IMR-90 (cell line): ENCODE measurements around the gene DPF1. TPM values are rescaled to one million over a fixed set of nuclear protein-coding genes. Genes with fewer than 3 reads are reported as not detected.

Source experiments
- ATAC-seq: fragments of 200-7000 bp; cut with Tn5 transposase; 2 replicates; pipeline ENCODE4 v1.9.1; 2020; ENCODE audit warnings: low read depth, mild to moderate bottlenecking, moderate library complexity
- BruUV-seq: library from RNA; stranded (reverse); fragments of 400-500 nt; replicated peaks from 2 replicates; lab custom pipeline; 2021; lab: Mats Ljungman, UMichigan
- CTCF ChIA-PET: fragments of 300-600 bp; formaldehyde crosslinking; extraction: SDS; loops from one replicate; lab custom pipeline; 2021; ENCODE audit warnings: antibody characterized with exemption; lab: Yijun Ruan, JAX
- POLR2A ChIA-PET: fragments of 300-600 bp; sonication (Branson Sonifier 250); formaldehyde crosslinking; loops from one replicate; lab custom pipeline; 2022; ENCODE audit warnings: antibody characterized with exemption; ENCODE audit not compliant: unreplicated experiment; lab: Charles Lee
- DNase-seq: peaks from one replicate; pipeline ENCODE4 v3.0.0; 2013
- H2AFZ ChIP-seq: replicated peaks from 2 replicates; pipeline ENCODE3; 2013; ENCODE audit warnings: low read length, mild to moderate bottlenecking; ENCODE audit not compliant: poor library complexity
- H2AK5ac ChIP-seq: 2 replicates; pipeline ENCODE4 v1.6.1; 2013; ENCODE audit warnings: low read depth, low read length, inconsistent platforms
- H2AK9ac ChIP-seq: replicated peaks from 2 replicates; pipeline ENCODE3; 2013; ENCODE audit warnings: mild to moderate bottlenecking, low read depth, low read length, moderate library complexity; ENCODE audit not compliant: poor library complexity
- H2BK120ac ChIP-seq: 2 replicates; pipeline ENCODE4 v1.6.1; 2013; ENCODE audit warnings: low read depth, low read length, inconsistent platforms
- H2BK15ac ChIP-seq: 3 replicates; pipeline ENCODE4 v1.6.1; 2013; ENCODE audit warnings: low read depth, low read length, inconsistent platforms
- H2BK20ac ChIP-seq: 2 replicates; pipeline ENCODE4 v1.6.1; 2013; ENCODE audit warnings: low read depth, mild to moderate bottlenecking, inconsistent platforms, low read length, moderate library complexity
- H2BK5ac ChIP-seq: 2 replicates; pipeline ENCODE4 v1.6.1; 2013; ENCODE audit warnings: mild to moderate bottlenecking, low read depth, low read length, inconsistent platforms; ENCODE audit not compliant: poor library complexity, severe bottlenecking
- H3K14ac ChIP-seq: replicated peaks from 2 replicates; pipeline ENCODE4 v1.6.1; 2013; ENCODE audit warnings: low read depth, low read length, inconsistent platforms
- H3K18ac ChIP-seq: 2 replicates; pipeline ENCODE4 v1.6.1; 2013; ENCODE audit warnings: low read depth, low read length, control low read depth
- H3K23ac ChIP-seq: 2 replicates; pipeline ENCODE4 v1.6.1; 2013; ENCODE audit warnings: low read depth, low read length, inconsistent platforms
- H3K27ac ChIP-seq: 2 replicates; pipeline ENCODE4 v1.5.1; 2013; ENCODE audit warnings: mild to moderate bottlenecking, control low read depth, low read length; ENCODE audit not compliant: insufficient read depth
- H3K27me3 ChIP-seq: 2 replicates; pipeline ENCODE4 v1.6.1; 2013; ENCODE audit warnings: low read length; ENCODE audit not compliant: control insufficient read depth, insufficient read depth
- H3K36me3 ChIP-seq: 2 replicates; pipeline ENCODE4 v1.6.1; 2013; ENCODE audit warnings: low read length, mixed read lengths; ENCODE audit not compliant: control insufficient read depth, insufficient read depth
- H3K4ac ChIP-seq: 2 replicates; pipeline ENCODE4 v1.6.1; 2013; ENCODE audit warnings: low read depth, low read length, inconsistent platforms
- H3K4me1 ChIP-seq: 2 replicates; pipeline ENCODE4 v1.6.1; 2013; ENCODE audit warnings: low read length, mixed read lengths; ENCODE audit not compliant: control insufficient read depth, insufficient read depth
- H3K4me2 ChIP-seq: 2 replicates; pipeline ENCODE4 v1.6.1; 2013; ENCODE audit warnings: low read depth, mild to moderate bottlenecking, control low read depth, low read length, moderate library complexity
- H3K4me3 ChIP-seq: 2 replicates; pipeline ENCODE4 v1.5.1; 2013; ENCODE audit warnings: low read depth, mild to moderate bottlenecking, control low read depth, low read length, moderate library complexity; ENCODE audit not compliant: insufficient read depth
- H3K56ac ChIP-seq: 2 replicates; pipeline ENCODE4 v1.6.1; 2013; ENCODE audit warnings: low read length, inconsistent platforms; ENCODE audit not compliant: insufficient read depth; ENCODE audit errors: extremely low read depth
- H3K79me1 ChIP-seq, 2 experiments: 2 replicates each; pipeline ENCODE4 v1.6.1; 2013; ENCODE audit warnings: low read length in 2 of 2, inconsistent platforms in 1 of 2, low read depth in 1 of 2
- H3K9ac ChIP-seq: 2 replicates; pipeline ENCODE4 v1.6.1; 2013; ENCODE audit warnings: low read depth, low read length, control low read depth
- H3K9me1 ChIP-seq: 2 replicates; pipeline ENCODE4 v1.6.1; 2013; ENCODE audit warnings: low read length, inconsistent platforms; ENCODE audit not compliant: insufficient read depth
- H3K9me3 ChIP-seq: 2 replicates; pipeline ENCODE4 v1.6.1; 2013; ENCODE audit warnings: low read length; ENCODE audit not compliant: control insufficient read depth, insufficient read depth
- H4K20me1 ChIP-seq: 2 replicates; pipeline ENCODE4 v1.6.1; 2013; ENCODE audit warnings: low read length, inconsistent platforms; ENCODE audit not compliant: insufficient read depth
- H4K5ac ChIP-seq: 2 replicates; pipeline ENCODE4 v1.6.1; 2013; ENCODE audit warnings: mild to moderate bottlenecking, low read depth, low read length, control low read depth
- H4K8ac ChIP-seq, 2 experiments: 2 replicates each; pipeline ENCODE4 v1.6.1; 2013; ENCODE audit warnings: low read depth in 2 of 2, low read length in 2 of 2, control low read depth in 1 of 2, inconsistent platforms in 1 of 2
- H4K91ac ChIP-seq: 2 replicates; pipeline ENCODE4 v1.6.1; 2013; ENCODE audit warnings: low read depth, low read length, inconsistent platforms; ENCODE audit not compliant: insufficient read depth
- BHLHE40 ChIP-seq: fragments of 150-350 bp; IDR thresholded peaks from 2 replicates; pipeline ENCODE4 v1.6.1; 2016; ENCODE audit warnings: mild to moderate bottlenecking, low read depth, low read length
- CEBPB ChIP-seq: IDR thresholded peaks from 2 replicates; pipeline ENCODE4 v1.6.1; 2012; ENCODE audit warnings: low read depth, low read length, improper control_type of control experiment
- CHD1 ChIP-seq: IDR thresholded peaks from 2 replicates; pipeline ENCODE4 v1.6.1; 2012; ENCODE audit warnings: low read depth, low read length, improper control_type of control experiment
- CTCF ChIP-seq: conservative IDR thresholded peaks from 2 replicates; pipeline ENCODE4 v1.5.1; 2012; ENCODE audit warnings: mild to moderate bottlenecking, low read depth, low read length, improper control_type of control experiment
- ELK1 ChIP-seq: fragments of 150-350 bp; IDR thresholded peaks from 2 replicates; pipeline ENCODE4 v1.6.1; 2016; ENCODE audit warnings: low read depth, mild to moderate bottlenecking, low read length, moderate library complexity, borderline replicate concordance
- FOS ChIP-seq: fragments of 150-350 bp; IDR thresholded peaks from 2 replicates; pipeline ENCODE4 v1.6.1; 2016; ENCODE audit warnings: low read depth, low read length
- MAFK ChIP-seq: IDR thresholded peaks from 2 replicates; pipeline ENCODE4 v1.6.1; 2012; ENCODE audit warnings: low read depth, low read length, improper control_type of control experiment
- MAZ ChIP-seq: IDR thresholded peaks from 2 replicates; pipeline ENCODE4 v1.6.1; 2012; ENCODE audit warnings: low read depth, mild to moderate bottlenecking, low read length, improper control_type of control experiment, moderate library complexity, borderline replicate concordance
- MXI1 ChIP-seq: IDR thresholded peaks from 2 replicates; pipeline ENCODE4 v1.6.1; 2012; ENCODE audit warnings: low read depth, mild to moderate bottlenecking, low read length, moderate library complexity, borderline replicate concordance
- NFE2L2 ChIP-seq: fragments of 150-350 bp; IDR thresholded peaks from 2 replicates; pipeline ENCODE4 v1.6.1; 2016; ENCODE audit warnings: low read depth, mild to moderate bottlenecking, low read length
- POLR2A ChIP-seq: IDR thresholded peaks from 2 replicates; pipeline ENCODE4 v1.6.1; 2012; ENCODE audit warnings: mild to moderate bottlenecking, low read depth, low read length
- RAD21 ChIP-seq: IDR thresholded peaks from 2 replicates; pipeline ENCODE4 v1.6.1; 2012; ENCODE audit warnings: low read length, improper control_type of control experiment
- RCOR1 ChIP-seq: IDR thresholded peaks from 2 replicates; pipeline ENCODE4 v1.6.1; 2012; ENCODE audit warnings: mild to moderate bottlenecking, low read length, improper control_type of control experiment; ENCODE audit not compliant: insufficient replicate concordance
- RFX5 ChIP-seq: IDR thresholded peaks from 2 replicates; pipeline ENCODE4 v1.8.0; 2012; ENCODE audit warnings: low read depth, mild to moderate bottlenecking, low read length, moderate library complexity
- SMC3 ChIP-seq: fragments of 150-350 bp; IDR thresholded peaks from 2 replicates; pipeline ENCODE4 v1.6.1; 2016; ENCODE audit warnings: low read depth, mild to moderate bottlenecking, antibody characterized with exemption, low read length, moderate library complexity
- WGBS, 2 experiments: methylation state at CpG; one replicate each; pipeline versions ENCODE4 v1.1.5 to v1.1.7; 2013; ENCODE audit warnings: missing lambda C conversion rate in 2 of 2; ENCODE audit not compliant: insufficient read length in 1 of 2; ENCODE audit errors: extremely low coverage in 2 of 2; 5-methylcytosine and 5-hydroxymethylcytosine counted together
- dilution Hi-C: fragments of 300-500 bp; cut with HindIII; formaldehyde crosslinking; loops from one replicate; pipeline ENCODE4 v1.14.3; 2018; ENCODE audit warnings: low sequenced_read_pairs; ENCODE audit not compliant: unreplicated experiment
- in situ Hi-C: fragments of 300-500 bp; cut with MboI; formaldehyde crosslinking; loops from 3 replicates; pipeline ENCODE4 v1.14.3; 2019; ENCODE audit warnings: low sequenced_read_pairs, inconsistent platforms, mixed read lengths
- intact Hi-C: fragments of 100-400 bp; cut with micrococcal nuclease; formaldehyde crosslinking; loops from 2 replicates; pipeline ENCODE4 v1.10.0; 2022
- polyA plus RNA-seq, 3 experiments: library from polyadenylated mRNA; depleted of rRNA; stranded (reverse); fragments of >200 nt; gene quantifications; 2 replicates each; pipeline ENCODE4 v1.2.3, GENCODE V29; 2012; ENCODE audit warnings: low replicate concordance in 1 of 3
- total RNA-seq: library from RNA; depleted of rRNA; stranded (reverse); fragments of >200 nt; gene quantifications from 2 replicates; pipeline ENCODE4 v1.2.3, GENCODE V29; 2012
- TF ChIP-seq, protein P1 (sequence below): fragments of 150-350 bp; IDR thresholded peaks from 2 replicates; pipeline ENCODE4 v1.6.1; 2017; ENCODE audit warnings: mild to moderate bottlenecking, antibody characterized with exemption, low read length, low read depth

The DPF1 gene
- total and polyA plus RNA-seq, 2 of the 4 experiments (the other 2 are of a cell fraction) = 3.2 to 5.5 TPM

GRCh38 chr19:38196245-38196837 is 27.7 kb downstream of the DPF1 start:
- WGBS, 2 experiments = 94% methylated on average over 8 of the region's 13 CpGs; no CpG with 5 or more reads in 1 of the 2 experiments
- Histone ChIP-seq H2BK5ac (no peak overlapping the region), H3K23ac (no peak overlapping the region), H2BK15ac (no peak overlapping the region), H2AK5ac (no peak overlapping the region), H3K9me1 (peaks cover 6% of the 10 kb centered on the region; the same call in 1 of the 2 replicates), H3K9me3 (no peaks in the 10 kb centered on the region), H4K91ac (no peak overlapping the region), H4K8ac (no peak overlapping the region), H4K20me1 (no peaks in the 10 kb centered on the region), H3K18ac (no peak overlapping the region), H4K5ac (no peak overlapping the region), H3K14ac (no peak overlapping the region), H3K36me3 (peaks cover 20% of the 10 kb centered on the region), H3K27me3 (no peaks in the 10 kb centered on the region), H3K27ac (no peak overlapping the region), H2BK120ac (no peak overlapping the region), H2AFZ (no peak overlapping the region), H3K4me1 (no peaks in the 10 kb centered on the region), H3K9ac (no peak overlapping the region), H3K4me3 (no peak overlapping the region), H2AK9ac (no peak overlapping the region), H3K4ac (no peak overlapping the region), H3K56ac (no peak overlapping the region), H2BK20ac (no peak overlapping the region), H3K79me1 (peaks cover 0 to 9% of the 10 kb centered on the region in 2 experiments; a peak in 1 of 4 replicates), H3K4me2 (no peak overlapping the region)
- ChIA-PET POLR2A (no interaction called here), CTCF (no interaction called here)
- in situ Hi-C loops (no loop called here), intact Hi-C loops (no loop called here), dilution Hi-C loops (no loop called here)
- no peak for ATAC-seq
- no peak for DNase-seq
- no TSS peak for BruUV-seq
- TF ChIP-seq RFX5 = no peak
- TF ChIP-seq, protein P1, sequence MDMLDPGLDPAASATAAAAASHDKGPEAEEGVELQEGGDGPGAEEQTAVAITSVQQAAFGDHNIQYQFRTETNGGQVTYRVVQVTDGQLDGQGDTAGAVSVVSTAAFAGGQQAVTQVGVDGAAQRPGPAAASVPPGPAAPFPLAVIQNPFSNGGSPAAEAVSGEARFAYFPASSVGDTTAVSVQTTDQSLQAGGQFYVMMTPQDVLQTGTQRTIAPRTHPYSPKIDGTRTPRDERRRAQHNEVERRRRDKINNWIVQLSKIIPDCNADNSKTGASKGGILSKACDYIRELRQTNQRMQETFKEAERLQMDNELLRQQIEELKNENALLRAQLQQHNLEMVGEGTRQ = no peak
- no peak for TF ChIP-seq NFE2L2
- TF ChIP-seq MAZ = no peak
- no peak for TF ChIP-seq RCOR1
- no peak for TF ChIP-seq MAFK
- no peak for TF ChIP-seq BHLHE40
- no peak for TF ChIP-seq CTCF
- TF ChIP-seq POLR2A = no peak
- TF ChIP-seq SMC3 = no peak
- no peak for TF ChIP-seq ELK1
- no peak for TF ChIP-seq CHD1
- no peak for TF ChIP-seq CEBPB
- TF ChIP-seq FOS = no peak
- TF ChIP-seq MXI1 = no peak
- no peak for TF ChIP-seq RAD21
